Suprapubic skin (tissue), 4 donors: ENCODE measurements around the gene WDFY4.

Source experiments
- CTCF ChIP-seq, 2 donors: fragments of 200-600 bp in 1 of 2; fragments of 450-650 bp in 1 of 2; sonication (generic) in 1 of 2; IDR thresholded peaks; one replicate each; pipeline ENCODE4 v1.5.1; 2016 to 2019; ENCODE audit warnings: antibody characterized with exemption in 2 of 2, mild to moderate bottlenecking in 1 of 2, moderate library complexity in 1 of 2
- EP300 ChIP-seq: sonication (generic); formaldehyde crosslinking; IDR thresholded peaks from one replicate; pipeline ENCODE4 v1.6.1; 2017; ENCODE audit warnings: antibody characterized with exemption
- POLR2A ChIP-seq, 2 donors: fragments of 450-650 bp; IDR thresholded peaks; one replicate each; pipeline ENCODE4 v1.6.1; 2017; ENCODE audit warnings: antibody characterized with exemption in 2 of 2, mild to moderate bottlenecking in 2 of 2, moderate library complexity in 2 of 2
- POLR2AphosphoS5 ChIP-seq, 3 donors: sonication (generic); formaldehyde crosslinking; IDR thresholded peaks; one replicate each; pipeline ENCODE4 v1.6.1; 2017; ENCODE audit warnings: antibody characterized with exemption in 3 of 3

DNA sequence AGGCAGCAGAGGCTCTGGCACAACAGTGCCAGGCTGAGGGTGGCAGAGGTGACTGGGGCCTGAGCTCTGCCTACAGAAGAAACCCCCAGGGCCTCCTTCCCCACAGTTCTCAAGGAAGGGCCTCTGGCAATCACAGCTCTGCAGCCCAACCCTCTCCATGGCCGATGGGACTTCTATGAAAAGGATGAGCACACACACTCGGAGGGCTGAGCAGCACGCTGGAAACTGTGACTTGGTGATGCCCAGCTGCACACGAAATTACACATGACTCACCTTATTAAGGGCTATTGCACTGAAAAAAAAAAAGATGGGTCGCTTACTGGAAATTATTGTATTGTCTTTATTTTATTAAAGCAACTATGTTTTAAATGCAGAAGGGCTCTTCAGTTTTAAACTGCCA lies 297.9 kb downstream of the WDFY4 start:
- no peak for TF ChIP-seq EP300
- TF ChIP-seq CTCF (IDR thresholded peaks at IDR 0.05) = no peak
- TF ChIP-seq POLR2A (IDR thresholded peaks at IDR 0.05) = no peak
- TF ChIP-seq POLR2AphosphoS5 (IDR thresholded peaks at IDR 0.05) = no peak
